GM23338 (cell line): ENCODE data around the gene OBI1. TPM values are rescaled to one million over a fixed set of nuclear protein-coding genes. Genes with fewer than 3 reads are reported as not detected.

Experiments used
- ATAC-seq: fragments of 200-7000 bp; cut with Tn5 transposase; 3 replicates; pipeline ENCODE4 v1.9.1; 2020
- DNase-seq: peaks from one replicate; pipeline ENCODE4 v3.0.0-alpha.2; 2015; ENCODE audit warnings: low spot score
- H2AFZ ChIP-seq: fragments of 200-600 bp; sonication (generic); 2 replicates; pipeline ENCODE4 v1.8.0; 2016; ENCODE audit warnings: antibody characterized with exemption, mild to moderate bottlenecking, moderate library complexity
- H3F3A ChIP-seq: fragments of 200-600 bp; sonication (generic); replicated peaks from 2 replicates; pipeline ENCODE4 v1.8.0; 2017; ENCODE audit warnings: antibody characterized with exemption, mixed run types, low read depth
- H3K27ac ChIP-seq: fragments of 200-600 bp; sonication (generic); 2 replicates; pipeline ENCODE4 v1.6.1; 2016; ENCODE audit warnings: low read depth
- H3K27me3 ChIP-seq: fragments of 200-600 bp; sonication (generic); 2 replicates; pipeline ENCODE4 v1.8.0; 2016; ENCODE audit warnings: mild to moderate bottlenecking, mixed run types, moderate library complexity; ENCODE audit not compliant: insufficient read depth
- H3K36me3 ChIP-seq: fragments of 200-600 bp; sonication (generic); 2 replicates; pipeline ENCODE4 v1.8.0; 2016; ENCODE audit warnings: mild to moderate bottlenecking; ENCODE audit not compliant: insufficient read depth
- H3K4me1 ChIP-seq: fragments of 200-600 bp; sonication (generic); 2 replicates; pipeline ENCODE4 v1.8.0; 2016; ENCODE audit warnings: mild to moderate bottlenecking, moderate library complexity; ENCODE audit not compliant: insufficient read depth
- H3K4me2 ChIP-seq: fragments of 200-600 bp; sonication (generic); 2 replicates; pipeline ENCODE4 v1.7.1; 2017; ENCODE audit warnings: mixed run types
- H3K4me3 ChIP-seq: fragments of 200-600 bp; sonication (generic); 2 replicates; pipeline ENCODE4 v1.6.1; 2016; ENCODE audit warnings: mixed run types
- H3K79me2 ChIP-seq: fragments of 200-600 bp; sonication (generic); replicated peaks from 2 replicates; pipeline ENCODE4 v1.8.0; 2017; ENCODE audit warnings: mild to moderate bottlenecking; ENCODE audit not compliant: insufficient read depth
- H3K9me2 ChIP-seq: fragments of 200-600 bp; sonication (generic); 2 replicates; pipeline ENCODE4 v1.8.0; 2017; ENCODE audit not compliant: insufficient read depth
- H4K20me1 ChIP-seq: fragments of 200-600 bp; sonication (generic); replicated peaks from 2 replicates; pipeline ENCODE4 v1.8.0; 2017; ENCODE audit warnings: mild to moderate bottlenecking; ENCODE audit not compliant: insufficient read depth
- H3K27ac Mint-ChIP-seq: 2 replicates; pipeline ENCODE4 v1.8.0; 2020; ENCODE audit warnings: inconsistent platforms, mild to moderate bottlenecking, moderate library complexity, mixed read lengths
- H3K27me3 Mint-ChIP-seq: 3 replicates; pipeline ENCODE4 v1.8.0; 2022; ENCODE audit warnings: low read depth, mild to moderate bottlenecking, moderate library complexity, mixed read lengths, inconsistent platforms; ENCODE audit not compliant: insufficient read depth, poor library complexity
- H3K36me3 Mint-ChIP-seq: 3 replicates; pipeline ENCODE4 v1.8.0; 2021; ENCODE audit warnings: low read depth, mild to moderate bottlenecking, inconsistent platforms, moderate library complexity, mixed read lengths
- H3K4me1 Mint-ChIP-seq: 3 replicates; pipeline ENCODE4 v1.8.0; 2020; ENCODE audit warnings: mild to moderate bottlenecking, inconsistent platforms, mixed read lengths
- H3K4me3 Mint-ChIP-seq: 3 replicates; pipeline ENCODE4 v1.8.0; 2021; ENCODE audit warnings: moderate library complexity, mild to moderate bottlenecking, inconsistent platforms, mixed read lengths
- H3K9me3 Mint-ChIP-seq: 3 replicates; pipeline ENCODE4 v1.8.0; 2020; ENCODE audit warnings: moderate library complexity, mild to moderate bottlenecking, inconsistent platforms, mixed read lengths
- CREB1 ChIP-seq: fragments of 250-450 bp; sonication (Bioruptor Pico); IDR thresholded peaks from 2 replicates; pipeline ENCODE4 v1.5.0; 2020; ENCODE audit warnings: low read depth, mild to moderate bottlenecking, moderate library complexity
- EZH2 ChIP-seq: fragments of 200-600 bp; sonication (generic); IDR thresholded peaks from one replicate; pipeline ENCODE4 v1.8.0; 2017; ENCODE audit warnings: antibody characterized with exemption, mild to moderate bottlenecking, low read depth; ENCODE audit not compliant: unreplicated experiment
- EZH2phosphoT487 ChIP-seq: fragments of 200-600 bp; sonication (generic); IDR thresholded peaks from one replicate; pipeline ENCODE4 v1.8.1; 2018; ENCODE audit warnings: antibody characterized with exemption; ENCODE audit not compliant: unreplicated experiment
- JUNB ChIP-seq: IDR thresholded peaks from one replicate; pipeline ENCODE4 v1.6.1; 2016; ENCODE audit warnings: antibody characterized with exemption; ENCODE audit not compliant: unreplicated experiment
- NANOG ChIP-seq: IDR thresholded peaks from 2 replicates; pipeline ENCODE4 v1.6.1; 2016; ENCODE audit warnings: antibody characterized with exemption, borderline replicate concordance
- POLR2AphosphoS5 ChIP-seq: IDR thresholded peaks from 2 replicates; pipeline ENCODE4 v1.6.1; 2016; ENCODE audit warnings: antibody characterized with exemption, low read depth
- REST ChIP-seq: IDR thresholded peaks from one replicate; pipeline ENCODE4 v1.6.1; 2018; ENCODE audit warnings: antibody characterized with exemption; ENCODE audit not compliant: unreplicated experiment
- STAT1 ChIP-seq: IDR thresholded peaks from one replicate; pipeline ENCODE4 v1.6.1; 2016; ENCODE audit warnings: antibody characterized with exemption; ENCODE audit not compliant: unreplicated experiment
- ZNF114 ChIP-seq: fragments of 250-450 bp; sonication (Bioruptor Pico); IDR thresholded peaks from 2 replicates; pipeline ENCODE4 v1.5.0; 2020; ENCODE audit warnings: mild to moderate bottlenecking, moderate library complexity
- polyA plus RNA-seq: library from polyadenylated mRNA; unstranded; fragments of >200 nt; fragmentation: Nextera tagmentation; extraction: Ambion mirVana; gene quantifications from 2 replicates; pipeline ENCODE4 v1.2.1, GENCODE V29; 2016
- total RNA-seq: library from RNA; depleted of rRNA; stranded (reverse); fragments of >200 nt; shearing (Covaris generic); gene quantifications from 2 replicates; pipeline ENCODE4 v1.2.3, GENCODE V29; 2014
- TF ChIP-seq, protein P1 (sequence below): fragments of 250-450 bp; sonication (Bioruptor Pico); IDR thresholded peaks from 2 replicates; pipeline ENCODE4 v1.5.0; 2020; ENCODE audit warnings: mild to moderate bottlenecking, moderate library complexity
- TF ChIP-seq, protein P2 (sequence below): IDR thresholded peaks from 2 replicates; pipeline ENCODE4 v1.6.1; 2016; ENCODE audit warnings: antibody characterized with exemption

Gene OBI1
- total and polyA plus RNA-seq, 2 experiments from 2014 or later = 8.2 to 11.1 TPM

GRCh38 chr13:78569029-78569428 lies 89.9 kb downstream of the OBI1 start:
- Histone ChIP-seq H3F3A (no peaks in the 10 kb centered on the region), H4K20me1 (no peaks in the 10 kb centered on the region), H3K4me3 (no peak overlapping the region), H2AFZ (no peak overlapping the region), H3K79me2 (no peaks in the 10 kb centered on the region), H3K27me3 (no peaks in the 10 kb centered on the region), H3K4me1 (no peaks in the 10 kb centered on the region; the same call in 1 of the 2 replicates), H3K4me2 (no peak overlapping the region), H3K36me3 (no peaks in the 10 kb centered on the region), H3K27ac (no peak overlapping the region), H3K9me2 (no peaks in the 10 kb centered on the region)
- TF ChIP-seq ZNF114 (CRISPR knock-in tag) (no peak), EZH2 (no peak)
- Mint-ChIP-seq H3K9me3 (no peaks in the 10 kb centered on the region), H3K4me3 (no peak overlapping the region), H3K4me1 (peaks cover 7% of the 10 kb centered on the region), H3K27ac (no peak overlapping the region), H3K36me3 (no peaks in the 10 kb centered on the region), H3K27me3 (no peaks in the 10 kb centered on the region)
- DNase-seq (no peak), ATAC-seq (no peak)

GRCh38 chr13:78566631-78567030 lies 92.3 kb downstream of the OBI1 start:
- Histone ChIP-seq H3K27ac (no peak overlapping the region), H4K20me1 (no peaks in the 10 kb centered on the region; the same call in 1 of the 2 replicates), H2AFZ (no peak overlapping the region), H3K9me2 (no peaks in the 10 kb centered on the region), H3K79me2 (no peaks in the 10 kb centered on the region), H3K4me2 (no peak overlapping the region), H3K4me1 (no peaks in the 10 kb centered on the region), H3K4me3 (no peak overlapping the region), H3F3A (no peaks in the 10 kb centered on the region), H3K36me3 (no peaks in the 10 kb centered on the region), H3K27me3 (no peaks in the 10 kb centered on the region)
- peaks cover 3% of the 10 kb centered on the region for H3K4me1 Mint-ChIP-seq
- H3K36me3 Mint-ChIP-seq = no peaks in the 10 kb centered on the region
- no peak overlapping the region for H3K27ac Mint-ChIP-seq
- DNase-seq (no peak), ATAC-seq (no peak)
- H3K27me3 Mint-ChIP-seq = no peaks in the 10 kb centered on the region
- no peak overlapping the region for H3K4me3 Mint-ChIP-seq
- no peak for TF ChIP-seq CREB1 (CRISPR knock-in tag)
- TF ChIP-seq EZH2phosphoT487 = no peak
- no peak for TF ChIP-seq ZNF114 (CRISPR knock-in tag)
- no peak for TF ChIP-seq STAT1
- TF ChIP-seq REST = no peak
- TF ChIP-seq, protein P1, sequence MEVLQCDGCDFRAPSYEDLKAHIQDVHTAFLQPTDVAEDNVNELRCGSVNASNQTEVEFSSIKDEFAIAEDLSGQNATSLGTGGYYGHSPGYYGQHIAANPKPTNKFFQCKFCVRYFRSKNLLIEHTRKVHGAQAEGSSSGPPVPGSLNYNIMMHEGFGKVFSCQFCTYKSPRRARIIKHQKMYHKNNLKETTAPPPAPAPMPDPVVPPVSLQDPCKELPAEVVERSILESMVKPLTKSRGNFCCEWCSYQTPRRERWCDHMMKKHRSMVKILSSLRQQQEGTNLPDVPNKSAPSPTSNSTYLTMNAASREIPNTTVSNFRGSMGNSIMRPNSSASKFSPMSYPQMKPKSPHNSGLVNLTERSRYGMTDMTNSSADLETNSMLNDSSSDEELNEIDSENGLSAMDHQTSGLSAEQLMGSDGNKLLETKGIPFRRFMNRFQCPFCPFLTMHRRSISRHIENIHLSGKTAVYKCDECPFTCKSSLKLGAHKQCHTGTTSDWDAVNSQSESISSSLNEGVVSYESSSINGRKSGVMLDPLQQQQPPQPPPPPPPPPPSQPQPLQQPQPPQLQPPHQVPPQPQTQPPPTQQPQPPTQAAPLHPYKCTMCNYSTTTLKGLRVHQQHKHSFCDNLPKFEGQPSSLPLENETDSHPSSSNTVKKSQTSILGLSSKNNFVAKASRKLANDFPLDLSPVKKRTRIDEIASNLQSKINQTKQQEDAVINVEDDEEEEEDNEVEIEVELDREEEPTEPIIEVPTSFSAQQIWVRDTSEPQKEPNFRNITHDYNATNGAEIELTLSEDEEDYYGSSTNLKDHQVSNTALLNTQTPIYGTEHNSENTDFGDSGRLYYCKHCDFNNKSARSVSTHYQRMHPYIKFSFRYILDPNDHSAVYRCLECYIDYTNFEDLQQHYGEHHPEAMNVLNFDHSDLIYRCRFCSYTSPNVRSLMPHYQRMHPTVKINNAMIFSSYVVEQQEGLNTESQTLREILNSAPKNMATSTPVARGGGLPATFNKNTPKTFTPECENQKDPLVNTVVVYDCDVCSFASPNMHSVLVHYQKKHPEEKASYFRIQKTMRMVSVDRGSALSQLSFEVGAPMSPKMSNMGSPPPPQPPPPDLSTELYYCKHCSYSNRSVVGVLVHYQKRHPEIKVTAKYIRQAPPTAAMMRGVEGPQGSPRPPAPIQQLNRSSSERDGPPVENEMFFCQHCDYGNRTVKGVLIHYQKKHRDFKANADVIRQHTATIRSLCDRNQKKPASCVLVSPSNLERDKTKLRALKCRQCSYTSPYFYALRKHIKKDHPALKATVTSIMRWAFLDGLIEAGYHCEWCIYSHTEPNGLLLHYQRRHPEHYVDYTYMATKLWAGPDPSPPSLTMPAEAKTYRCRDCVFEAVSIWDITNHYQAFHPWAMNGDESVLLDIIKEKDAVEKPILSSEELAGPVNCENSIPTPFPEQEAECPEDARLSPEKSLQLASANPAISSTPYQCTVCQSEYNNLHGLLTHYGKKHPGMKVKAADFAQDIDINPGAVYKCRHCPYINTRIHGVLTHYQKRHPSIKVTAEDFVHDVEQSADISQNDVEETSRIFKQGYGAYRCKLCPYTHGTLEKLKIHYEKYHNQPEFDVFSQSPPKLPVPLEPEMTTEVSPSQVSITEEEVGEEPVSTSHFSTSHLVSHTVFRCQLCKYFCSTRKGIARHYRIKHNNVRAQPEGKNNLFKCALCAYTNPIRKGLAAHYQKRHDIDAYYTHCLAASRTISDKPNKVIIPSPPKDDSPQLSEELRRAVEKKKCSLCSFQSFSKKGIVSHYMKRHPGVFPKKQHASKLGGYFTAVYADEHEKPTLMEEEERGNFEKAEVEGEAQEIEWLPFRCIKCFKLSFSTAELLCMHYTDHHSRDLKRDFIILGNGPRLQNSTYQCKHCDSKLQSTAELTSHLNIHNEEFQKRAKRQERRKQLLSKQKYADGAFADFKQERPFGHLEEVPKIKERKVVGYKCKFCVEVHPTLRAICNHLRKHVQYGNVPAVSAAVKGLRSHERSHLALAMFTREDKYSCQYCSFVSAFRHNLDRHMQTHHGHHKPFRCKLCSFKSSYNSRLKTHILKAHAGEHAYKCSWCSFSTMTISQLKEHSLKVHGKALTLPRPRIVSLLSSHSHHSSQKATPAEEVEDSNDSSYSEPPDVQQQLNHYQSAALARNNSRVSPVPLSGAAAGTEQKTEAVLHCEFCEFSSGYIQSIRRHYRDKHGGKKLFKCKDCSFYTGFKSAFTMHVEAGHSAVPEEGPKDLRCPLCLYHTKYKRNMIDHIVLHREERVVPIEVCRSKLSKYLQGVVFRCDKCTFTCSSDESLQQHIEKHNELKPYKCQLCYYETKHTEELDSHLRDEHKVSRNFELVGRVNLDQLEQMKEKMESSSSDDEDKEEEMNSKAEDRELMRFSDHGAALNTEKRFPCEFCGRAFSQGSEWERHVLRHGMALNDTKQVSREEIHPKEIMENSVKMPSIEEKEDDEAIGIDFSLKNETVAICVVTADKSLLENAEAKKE (CRISPR knock-in tag) = no peak
- no peak for TF ChIP-seq EZH2
- no peak for TF ChIP-seq JUNB
- TF ChIP-seq, protein P2, sequence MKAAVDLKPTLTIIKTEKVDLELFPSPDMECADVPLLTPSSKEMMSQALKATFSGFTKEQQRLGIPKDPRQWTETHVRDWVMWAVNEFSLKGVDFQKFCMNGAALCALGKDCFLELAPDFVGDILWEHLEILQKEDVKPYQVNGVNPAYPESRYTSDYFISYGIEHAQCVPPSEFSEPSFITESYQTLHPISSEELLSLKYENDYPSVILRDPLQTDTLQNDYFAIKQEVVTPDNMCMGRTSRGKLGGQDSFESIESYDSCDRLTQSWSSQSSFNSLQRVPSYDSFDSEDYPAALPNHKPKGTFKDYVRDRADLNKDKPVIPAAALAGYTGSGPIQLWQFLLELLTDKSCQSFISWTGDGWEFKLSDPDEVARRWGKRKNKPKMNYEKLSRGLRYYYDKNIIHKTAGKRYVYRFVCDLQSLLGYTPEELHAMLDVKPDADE = no peak
- no peak for TF ChIP-seq POLR2AphosphoS5
- no peak for TF ChIP-seq NANOG
- no peaks in the 10 kb centered on the region for H3K9me3 Mint-ChIP-seq
